Measurements from ENCODE around the gene SRSF7.

DNA sequence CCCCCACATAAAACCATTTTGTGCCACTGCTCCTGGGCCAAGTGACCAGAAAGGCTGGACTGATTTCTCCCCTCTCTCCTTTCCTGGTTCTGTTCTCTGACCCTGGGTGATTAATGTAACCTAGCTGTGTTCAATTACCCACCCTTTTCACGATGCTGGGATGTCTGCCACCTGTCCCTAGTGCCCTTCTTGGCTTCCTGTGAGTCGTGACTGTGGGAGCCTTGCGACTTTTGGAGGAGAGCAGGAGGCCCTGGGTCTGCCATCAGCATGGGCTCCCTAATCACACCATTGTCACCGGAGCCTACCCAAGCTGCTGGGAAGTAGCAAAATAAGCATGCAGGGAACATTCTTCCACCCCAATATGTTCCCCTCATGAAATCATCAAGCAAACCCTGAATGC, 38.3 kb downstream of the SRSF7 start:
- TF ChIP-seq, protein P1, sequence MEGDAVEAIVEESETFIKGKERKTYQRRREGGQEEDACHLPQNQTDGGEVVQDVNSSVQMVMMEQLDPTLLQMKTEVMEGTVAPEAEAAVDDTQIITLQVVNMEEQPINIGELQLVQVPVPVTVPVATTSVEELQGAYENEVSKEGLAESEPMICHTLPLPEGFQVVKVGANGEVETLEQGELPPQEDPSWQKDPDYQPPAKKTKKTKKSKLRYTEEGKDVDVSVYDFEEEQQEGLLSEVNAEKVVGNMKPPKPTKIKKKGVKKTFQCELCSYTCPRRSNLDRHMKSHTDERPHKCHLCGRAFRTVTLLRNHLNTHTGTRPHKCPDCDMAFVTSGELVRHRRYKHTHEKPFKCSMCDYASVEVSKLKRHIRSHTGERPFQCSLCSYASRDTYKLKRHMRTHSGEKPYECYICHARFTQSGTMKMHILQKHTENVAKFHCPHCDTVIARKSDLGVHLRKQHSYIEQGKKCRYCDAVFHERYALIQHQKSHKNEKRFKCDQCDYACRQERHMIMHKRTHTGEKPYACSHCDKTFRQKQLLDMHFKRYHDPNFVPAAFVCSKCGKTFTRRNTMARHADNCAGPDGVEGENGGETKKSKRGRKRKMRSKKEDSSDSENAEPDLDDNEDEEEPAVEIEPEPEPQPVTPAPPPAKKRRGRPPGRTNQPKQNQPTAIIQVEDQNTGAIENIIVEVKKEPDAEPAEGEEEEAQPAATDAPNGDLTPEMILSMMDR (IDR thresholded peaks at IDR 0.05) = no peak
- no peak for TF ChIP-seq POLR2A (IDR thresholded peaks at IDR 0.05)
